ENCODE measurements around the gene SMIM10L1.

GRCh38 chr12:11154400-11154925 lies 16.5 kb upstream of the SMIM10L1 start:
- TF ChIP-seq CTCF (IDR thresholded peaks at IDR 0.05) (no peak), POLR2A (IDR thresholded peaks at IDR 0.05) (no peak), EP300 (IDR thresholded peaks at IDR 0.05) (no peak)
